HepG2 (cell line): ENCODE data around the gene PPP1R27. TPM values are rescaled to one million over a fixed set of nuclear protein-coding genes. Genes with fewer than 3 reads are reported as not detected.
A peak's percentile ranks its signal among the peaks of the same experiment; 100 is the strongest.

Experiments used
- CBFB ChIP-seq: sonication (generic); formaldehyde crosslinking; IDR thresholded peaks from 2 replicates; pipeline ENCODE4 v1.4.0; 2020; ENCODE audit warnings: missing genetic modification reagents
- DMAP1 ChIP-seq: IDR thresholded peaks from 2 replicates; pipeline ENCODE4 v1.6.1; 2016
- GPN1 ChIP-seq: sonication (generic); formaldehyde crosslinking; IDR thresholded peaks from 2 replicates; pipeline ENCODE4 v1.5.1; 2020; ENCODE audit warnings: missing genetic modification reagents, borderline replicate concordance
- HCFC1 ChIP-seq: fragments of 150-350 bp; IDR thresholded peaks from 2 replicates; pipeline ENCODE4 v1.6.1; 2014; ENCODE audit warnings: low read depth, low read length
- LCORL ChIP-seq, 2 experiments: fragments of 450-650 bp in 1 of 2; sonication (generic) in 1 of 2; formaldehyde crosslinking in 1 of 2; IDR thresholded peaks; 2 replicates each; pipeline versions ENCODE4 v1.5.0 to v1.6.1; 2017 to 2020; ENCODE audit warnings: antibody characterized with exemption in 1 of 2, missing genetic modification reagents in 1 of 2
- MED1 ChIP-seq: sonication (generic); formaldehyde crosslinking; IDR thresholded peaks from 2 replicates; pipeline ENCODE4 v1.4.0; 2020; ENCODE audit warnings: missing genetic modification reagents
- MEF2D ChIP-seq: sonication (generic); formaldehyde crosslinking; IDR thresholded peaks from 2 replicates; pipeline ENCODE4 v1.5.1; 2020; ENCODE audit warnings: mild to moderate bottlenecking, missing genetic modification reagents
- MTF1 ChIP-seq: sonication (generic); formaldehyde crosslinking; IDR thresholded peaks from 2 replicates; pipeline ENCODE4 v1.5.0; 2020; ENCODE audit warnings: missing genetic modification reagents
- PPARG ChIP-seq: conservative IDR thresholded peaks from 2 replicates; pipeline ENCODE4 v1.6.1; 2016; ENCODE audit warnings: missing biosample characterization, missing genetic modification reagents
- RBM22 ChIP-seq: fragments of 200-400 bp; formaldehyde crosslinking; optimal IDR thresholded peaks from 2 replicates; pipeline ENCODE3; 2017; ENCODE audit warnings: mild to moderate bottlenecking, low read length, moderate library complexity
- SRSF4 ChIP-seq: fragments of 200-400 bp; formaldehyde crosslinking; IDR thresholded peaks from one replicate; pipeline ENCODE4 v1.6.1; 2018; ENCODE audit warnings: mild to moderate bottlenecking, low read depth, low read length, moderate library complexity; ENCODE audit not compliant: poor library complexity, severe bottlenecking
- SSRP1 ChIP-seq: IDR thresholded peaks from 2 replicates; pipeline ENCODE4 v1.6.1; 2016; ENCODE audit warnings: control low read depth
- U2AF1 ChIP-seq: fragments of 200-400 bp; formaldehyde crosslinking; optimal IDR thresholded peaks from 2 replicates; pipeline ENCODE3; 2017; ENCODE audit warnings: mild to moderate bottlenecking, low read depth, low read length
- ZMYM3 ChIP-seq: sonication (generic); formaldehyde crosslinking; IDR thresholded peaks from 2 replicates; pipeline ENCODE4 v1.5.1; 2020; ENCODE audit warnings: mild to moderate bottlenecking, missing genetic modification reagents
- ZNF234 ChIP-seq: sonication (generic); formaldehyde crosslinking; conservative IDR thresholded peaks from 2 replicates; pipeline ENCODE4 v1.5.1; 2020; ENCODE audit warnings: mild to moderate bottlenecking, missing genetic modification reagents
- ZNF343 ChIP-seq: sonication (generic); formaldehyde crosslinking; IDR thresholded peaks from 2 replicates; pipeline ENCODE4 v1.4.0; 2020; ENCODE audit warnings: mild to moderate bottlenecking, missing genetic modification reagents
- ZNF441 ChIP-seq: sonication (generic); formaldehyde crosslinking; IDR thresholded peaks from 2 replicates; pipeline ENCODE4 v1.7.0; 2021; ENCODE audit warnings: missing genetic modification reagents, borderline replicate concordance
- ZNF619 ChIP-seq: sonication (generic); formaldehyde crosslinking; IDR thresholded peaks from 2 replicates; pipeline ENCODE4 v1.4.0; 2020; ENCODE audit warnings: mild to moderate bottlenecking, missing genetic modification reagents
- ZNF737 ChIP-seq: sonication (generic); formaldehyde crosslinking; IDR thresholded peaks from 2 replicates; pipeline ENCODE4 v1.5.0; 2020; ENCODE audit warnings: missing genetic modification reagents, mild to moderate bottlenecking, borderline replicate concordance
- polyA plus RNA-seq, 8 experiments: library from polyadenylated mRNA; depleted of rRNA in 3 of 8; stranded (reverse) in 7 of 8; unstranded in 1 of 8; fragments of >200 nt; fragmentation: Illumina TruSeq in 4 of 8; extraction: Trizol in 4 of 8; gene quantifications; 2 replicates each; pipeline versions ENCODE4 v1.2.1 to v1.2.3, GENCODE V29; 2011 to 2016; ENCODE audit warnings: low read depth in 4 of 8, missing spikeins in 1 of 8, mixed read lengths in 1 of 8; ENCODE audit not compliant: insufficient read depth in 1 of 8
- total RNA-seq, 5 experiments: library from RNA; depleted of rRNA; stranded (reverse); fragments of >200 nt; fragmentation: Illumina TruSeq; extraction: Trizol; gene quantifications; 2 replicates each; pipeline ENCODE4 v1.2.3, GENCODE V29; 2016; ENCODE audit warnings: low read depth in 1 of 5
- TF ChIP-seq, protein P1 (sequence below): sonication (generic); formaldehyde crosslinking; IDR thresholded peaks from 2 replicates; pipeline ENCODE4 v1.8.1; 2022; ENCODE audit warnings: low read depth, mild to moderate bottlenecking, missing genetic modification reagents
- TF ChIP-seq, protein P2 (sequence below): fragments of 450-650 bp; IDR thresholded peaks from 2 replicates; pipeline ENCODE4 v1.6.1; 2017
- TF ChIP-seq, protein P3 (sequence below): sonication (generic); formaldehyde crosslinking; IDR thresholded peaks from 2 replicates; pipeline ENCODE4 v1.5.1; 2020; ENCODE audit warnings: mild to moderate bottlenecking, moderate library complexity, missing genetic modification reagents
- TF ChIP-seq, protein P4 (sequence below), 2 experiments: IDR thresholded peaks; 2 replicates each; pipeline ENCODE4 v1.6.1; 2011 to 2012; ENCODE audit warnings: low read length in 2 of 2, borderline replicate concordance in 1 of 2, low read depth in 1 of 2, mild to moderate bottlenecking in 1 of 2, moderate library complexity in 1 of 2

PPP1R27 gene
- total and polyA plus RNA-seq, 2 of the 13 experiments (the other 11 are each of a cell fraction or from before 2014, with no cell fraction given) = 0.17 to 1.00 TPM

DNA sequence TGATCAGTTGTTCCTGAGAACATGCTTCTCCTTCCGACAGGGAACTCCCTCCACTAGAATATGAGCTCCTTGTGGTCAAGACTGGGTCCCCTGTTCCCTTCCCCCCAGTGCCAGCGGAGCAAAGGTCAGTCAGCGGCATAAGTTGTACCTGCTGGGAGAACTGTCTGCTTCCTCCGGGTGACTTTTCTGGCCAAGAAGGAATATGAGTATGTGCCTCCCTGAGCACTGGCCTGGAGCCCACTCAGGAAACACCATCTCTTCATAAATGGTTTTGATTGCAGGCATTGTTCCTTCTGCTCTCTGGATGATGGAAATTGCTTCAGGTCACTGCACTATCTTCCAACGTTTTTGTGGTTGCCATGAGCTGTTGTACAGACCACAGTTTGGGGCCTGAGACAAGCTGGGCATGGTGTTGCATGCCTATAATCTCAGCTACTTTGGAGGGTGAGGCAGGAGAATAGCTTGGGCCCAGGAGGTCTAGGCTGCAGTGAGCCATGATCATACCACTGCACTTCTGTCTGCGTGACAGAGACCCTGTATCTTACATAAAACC, 28.3 kb upstream of the PPP1R27 start (continued):
- TF ChIP-seq, protein P1, sequence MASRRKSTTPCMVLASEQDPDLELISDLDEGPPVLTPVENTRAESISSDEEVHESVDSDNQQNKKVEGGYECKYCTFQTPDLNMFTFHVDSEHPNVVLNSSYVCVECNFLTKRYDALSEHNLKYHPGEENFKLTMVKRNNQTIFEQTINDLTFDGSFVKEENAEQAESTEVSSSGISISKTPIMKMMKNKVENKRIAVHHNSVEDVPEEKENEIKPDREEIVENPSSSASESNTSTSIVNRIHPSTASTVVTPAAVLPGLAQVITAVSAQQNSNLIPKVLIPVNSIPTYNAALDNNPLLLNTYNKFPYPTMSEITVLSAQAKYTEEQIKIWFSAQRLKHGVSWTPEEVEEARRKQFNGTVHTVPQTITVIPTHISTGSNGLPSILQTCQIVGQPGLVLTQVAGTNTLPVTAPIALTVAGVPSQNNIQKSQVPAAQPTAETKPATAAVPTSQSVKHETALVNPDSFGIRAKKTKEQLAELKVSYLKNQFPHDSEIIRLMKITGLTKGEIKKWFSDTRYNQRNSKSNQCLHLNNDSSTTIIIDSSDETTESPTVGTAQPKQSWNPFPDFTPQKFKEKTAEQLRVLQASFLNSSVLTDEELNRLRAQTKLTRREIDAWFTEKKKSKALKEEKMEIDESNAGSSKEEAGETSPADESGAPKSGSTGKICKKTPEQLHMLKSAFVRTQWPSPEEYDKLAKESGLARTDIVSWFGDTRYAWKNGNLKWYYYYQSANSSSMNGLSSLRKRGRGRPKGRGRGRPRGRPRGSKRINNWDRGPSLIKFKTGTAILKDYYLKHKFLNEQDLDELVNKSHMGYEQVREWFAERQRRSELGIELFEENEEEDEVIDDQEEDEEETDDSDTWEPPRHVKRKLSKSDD (CRISPR knock-in tag) = no peak
- no peak for TF ChIP-seq MED1 (CRISPR knock-in tag)
- TF ChIP-seq RBM22 = no peak
- TF ChIP-seq CBFB (CRISPR knock-in tag) = no peak
- no peak for TF ChIP-seq MTF1 (CRISPR knock-in tag)
- TF ChIP-seq, protein P2, sequence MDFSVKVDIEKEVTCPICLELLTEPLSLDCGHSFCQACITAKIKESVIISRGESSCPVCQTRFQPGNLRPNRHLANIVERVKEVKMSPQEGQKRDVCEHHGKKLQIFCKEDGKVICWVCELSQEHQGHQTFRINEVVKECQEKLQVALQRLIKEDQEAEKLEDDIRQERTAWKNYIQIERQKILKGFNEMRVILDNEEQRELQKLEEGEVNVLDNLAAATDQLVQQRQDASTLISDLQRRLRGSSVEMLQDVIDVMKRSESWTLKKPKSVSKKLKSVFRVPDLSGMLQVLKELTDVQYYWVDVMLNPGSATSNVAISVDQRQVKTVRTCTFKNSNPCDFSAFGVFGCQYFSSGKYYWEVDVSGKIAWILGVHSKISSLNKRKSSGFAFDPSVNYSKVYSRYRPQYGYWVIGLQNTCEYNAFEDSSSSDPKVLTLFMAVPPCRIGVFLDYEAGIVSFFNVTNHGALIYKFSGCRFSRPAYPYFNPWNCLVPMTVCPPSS = no peak
- no peak for TF ChIP-seq LCORL (IDR thresholded peaks at IDR 0.05)
- TF ChIP-seq LCORL (CRISPR knock-in tag; IDR thresholded peaks at IDR 0.05) = no peak
- TF ChIP-seq, protein P3, sequence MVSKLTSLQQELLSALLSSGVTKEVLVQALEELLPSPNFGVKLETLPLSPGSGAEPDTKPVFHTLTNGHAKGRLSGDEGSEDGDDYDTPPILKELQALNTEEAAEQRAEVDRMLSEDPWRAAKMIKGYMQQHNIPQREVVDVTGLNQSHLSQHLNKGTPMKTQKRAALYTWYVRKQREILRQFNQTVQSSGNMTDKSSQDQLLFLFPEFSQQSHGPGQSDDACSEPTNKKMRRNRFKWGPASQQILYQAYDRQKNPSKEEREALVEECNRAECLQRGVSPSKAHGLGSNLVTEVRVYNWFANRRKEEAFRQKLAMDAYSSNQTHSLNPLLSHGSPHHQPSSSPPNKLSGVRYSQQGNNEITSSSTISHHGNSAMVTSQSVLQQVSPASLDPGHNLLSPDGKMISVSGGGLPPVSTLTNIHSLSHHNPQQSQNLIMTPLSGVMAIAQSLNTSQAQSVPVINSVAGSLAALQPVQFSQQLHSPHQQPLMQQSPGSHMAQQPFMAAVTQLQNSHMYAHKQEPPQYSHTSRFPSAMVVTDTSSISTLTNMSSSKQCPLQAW (CRISPR knock-in tag) = peak; percentile 49; the same call in 1 of the 2 replicates
- TF ChIP-seq ZNF619 = no peak
- no peak for TF ChIP-seq U2AF1
- no peak for TF ChIP-seq HCFC1
- no peak for TF ChIP-seq ZNF343 (CRISPR knock-in tag)
- TF ChIP-seq SSRP1 (CRISPR knock-in tag) = peak; percentile 24; the same call in 1 of the 2 replicates
- no peak for TF ChIP-seq SRSF4
- TF ChIP-seq, protein P4, sequence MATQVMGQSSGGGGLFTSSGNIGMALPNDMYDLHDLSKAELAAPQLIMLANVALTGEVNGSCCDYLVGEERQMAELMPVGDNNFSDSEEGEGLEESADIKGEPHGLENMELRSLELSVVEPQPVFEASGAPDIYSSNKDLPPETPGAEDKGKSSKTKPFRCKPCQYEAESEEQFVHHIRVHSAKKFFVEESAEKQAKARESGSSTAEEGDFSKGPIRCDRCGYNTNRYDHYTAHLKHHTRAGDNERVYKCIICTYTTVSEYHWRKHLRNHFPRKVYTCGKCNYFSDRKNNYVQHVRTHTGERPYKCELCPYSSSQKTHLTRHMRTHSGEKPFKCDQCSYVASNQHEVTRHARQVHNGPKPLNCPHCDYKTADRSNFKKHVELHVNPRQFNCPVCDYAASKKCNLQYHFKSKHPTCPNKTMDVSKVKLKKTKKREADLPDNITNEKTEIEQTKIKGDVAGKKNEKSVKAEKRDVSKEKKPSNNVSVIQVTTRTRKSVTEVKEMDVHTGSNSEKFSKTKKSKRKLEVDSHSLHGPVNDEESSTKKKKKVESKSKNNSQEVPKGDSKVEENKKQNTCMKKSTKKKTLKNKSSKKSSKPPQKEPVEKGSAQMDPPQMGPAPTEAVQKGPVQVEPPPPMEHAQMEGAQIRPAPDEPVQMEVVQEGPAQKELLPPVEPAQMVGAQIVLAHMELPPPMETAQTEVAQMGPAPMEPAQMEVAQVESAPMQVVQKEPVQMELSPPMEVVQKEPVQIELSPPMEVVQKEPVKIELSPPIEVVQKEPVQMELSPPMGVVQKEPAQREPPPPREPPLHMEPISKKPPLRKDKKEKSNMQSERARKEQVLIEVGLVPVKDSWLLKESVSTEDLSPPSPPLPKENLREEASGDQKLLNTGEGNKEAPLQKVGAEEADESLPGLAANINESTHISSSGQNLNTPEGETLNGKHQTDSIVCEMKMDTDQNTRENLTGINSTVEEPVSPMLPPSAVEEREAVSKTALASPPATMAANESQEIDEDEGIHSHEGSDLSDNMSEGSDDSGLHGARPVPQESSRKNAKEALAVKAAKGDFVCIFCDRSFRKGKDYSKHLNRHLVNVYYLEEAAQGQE (IDR thresholded peaks at IDR 0.05; ENCODE audit: borderline replicate concordance in 1 of 2, low read depth in 1 of 2, low read length in 2 of 2) = no peak
- TF ChIP-seq ZNF234 (CRISPR knock-in tag) = no peak
- TF ChIP-seq ZMYM3 (CRISPR knock-in tag) = no peak
- TF ChIP-seq PPARG (CRISPR knock-in tag) = peak; percentile 54; the same call in 1 of the 2 replicates
- no peak for TF ChIP-seq ZNF441
- TF ChIP-seq DMAP1 = no peak
- no peak for TF ChIP-seq ZNF737 (CRISPR knock-in tag)
- TF ChIP-seq GPN1 (CRISPR knock-in tag) = no peak
- TF ChIP-seq MEF2D = no peak
